HEK293 (cell line): ENCODE results near the gene TBX6.

Experiments used
- BCL11A ChIP-seq: fragments of 450-650 bp; formaldehyde crosslinking; IDR thresholded peaks from 2 replicates; pipeline ENCODE4 v1.5.1; 2016; ENCODE audit warnings: low read depth, missing biosample characterization, missing genetic modification characterization
- FEZF1 ChIP-seq: fragments of 450-650 bp; formaldehyde crosslinking; IDR thresholded peaks from 2 replicates; pipeline ENCODE4 v1.5.1; 2016; ENCODE audit warnings: missing biosample characterization, missing genetic modification characterization
- GLIS2 ChIP-seq: fragments of 450-650 bp; formaldehyde crosslinking; IDR thresholded peaks from 2 replicates; pipeline ENCODE4 v1.5.1; 2016; ENCODE audit warnings: missing biosample characterization, missing genetic modification characterization
- HOXC10 ChIP-seq: sonication (generic); formaldehyde crosslinking; IDR thresholded peaks from 2 replicates; pipeline ENCODE4 v1.8.1; 2023; ENCODE audit warnings: mild to moderate bottlenecking, missing genetic modification reagents
- KLF16 ChIP-seq: fragments of 450-650 bp; formaldehyde crosslinking; IDR thresholded peaks from 2 replicates; pipeline ENCODE4 v1.5.1; 2017; ENCODE audit warnings: missing biosample characterization, missing genetic modification characterization
- KLF9 ChIP-seq: fragments of 450-650 bp; formaldehyde crosslinking; IDR thresholded peaks from 2 replicates; pipeline ENCODE4 v1.5.1; 2016; ENCODE audit warnings: missing biosample characterization, missing genetic modification characterization, low read depth
- OVOL3 ChIP-seq: fragments of 450-650 bp; formaldehyde crosslinking; IDR thresholded peaks from 2 replicates; pipeline ENCODE4 v1.5.1; 2016; ENCODE audit warnings: missing biosample characterization, missing genetic modification characterization
- PRDM1 ChIP-seq: fragments of 450-650 bp; formaldehyde crosslinking; IDR thresholded peaks from 2 replicates; pipeline ENCODE4; 2016; ENCODE audit warnings: missing biosample characterization, missing genetic modification characterization
- SP7 ChIP-seq: fragments of 450-650 bp; formaldehyde crosslinking; IDR thresholded peaks from 2 replicates; pipeline ENCODE4 v1.5.1; 2016; ENCODE audit warnings: missing biosample characterization, missing genetic modification characterization
- YY2 ChIP-seq: fragments of 450-650 bp; formaldehyde crosslinking; IDR thresholded peaks from 2 replicates; pipeline ENCODE4 v1.5.1; 2016; ENCODE audit warnings: missing biosample characterization, missing genetic modification characterization
- ZBTB1 ChIP-seq: fragments of 450-650 bp; formaldehyde crosslinking; IDR thresholded peaks from 2 replicates; pipeline ENCODE4 v1.5.1; 2016; ENCODE audit warnings: missing biosample characterization, missing genetic modification characterization
- ZBTB17 ChIP-seq: fragments of 450-650 bp; formaldehyde crosslinking; IDR thresholded peaks from 2 replicates; pipeline ENCODE4 v1.5.1; 2016; ENCODE audit warnings: missing biosample characterization, missing genetic modification characterization
- ZBTB8A ChIP-seq: fragments of 450-650 bp; formaldehyde crosslinking; IDR thresholded peaks from 2 replicates; pipeline ENCODE4 v1.5.1; 2016; ENCODE audit warnings: missing biosample characterization, missing genetic modification characterization
- ZFHX2 ChIP-seq: fragments of 450-650 bp; formaldehyde crosslinking; conservative IDR thresholded peaks from 2 replicates; pipeline ENCODE4 v1.5.1; 2016; ENCODE audit warnings: missing biosample characterization, missing genetic modification characterization
- ZFP37 ChIP-seq: fragments of 450-650 bp; formaldehyde crosslinking; IDR thresholded peaks from 2 replicates; pipeline ENCODE4 v1.5.1; 2016; ENCODE audit warnings: missing biosample characterization, missing genetic modification characterization
- ZNF112 ChIP-seq: fragments of 450-650 bp; formaldehyde crosslinking; IDR thresholded peaks from 2 replicates; pipeline ENCODE4 v1.5.0; 2017; ENCODE audit warnings: missing biosample characterization, missing genetic modification characterization
- ZNF114 ChIP-seq: fragments of 450-650 bp; formaldehyde crosslinking; IDR thresholded peaks from 2 replicates; pipeline ENCODE4 v1.5.0; 2017; ENCODE audit warnings: missing biosample characterization, missing genetic modification characterization
- ZNF121 ChIP-seq: fragments of 450-650 bp; formaldehyde crosslinking; IDR thresholded peaks from 2 replicates; pipeline ENCODE4 v1.5.1; 2016; ENCODE audit warnings: missing biosample characterization, missing genetic modification characterization
- ZNF2 ChIP-seq: fragments of 450-650 bp; formaldehyde crosslinking; IDR thresholded peaks from 2 replicates; pipeline ENCODE4 v1.5.1; 2016; ENCODE audit warnings: missing biosample characterization, missing genetic modification characterization
- ZNF324 ChIP-seq: fragments of 450-650 bp; formaldehyde crosslinking; IDR thresholded peaks from 2 replicates; pipeline ENCODE4 v1.5.1; 2016; ENCODE audit warnings: missing biosample characterization, missing genetic modification characterization
- ZNF341 ChIP-seq: fragments of 450-650 bp; formaldehyde crosslinking; IDR thresholded peaks from 2 replicates; pipeline ENCODE4; 2016; ENCODE audit warnings: low read depth, missing biosample characterization, missing genetic modification characterization
- ZNF394 ChIP-seq: fragments of 450-650 bp; formaldehyde crosslinking; IDR thresholded peaks from 2 replicates; pipeline ENCODE4 v1.5.1; 2016; ENCODE audit warnings: missing biosample characterization, missing genetic modification characterization, mild to moderate bottlenecking, moderate library complexity, borderline replicate concordance
- ZNF561 ChIP-seq: fragments of 450-650 bp; IDR thresholded peaks from 2 replicates; pipeline ENCODE4 v1.5.1; 2018; ENCODE audit warnings: missing biosample characterization, missing genetic modification characterization, borderline replicate concordance
- ZNF610 ChIP-seq: fragments of 450-650 bp; formaldehyde crosslinking; IDR thresholded peaks from 2 replicates; pipeline ENCODE4 v1.5.1; 2016; ENCODE audit warnings: missing biosample characterization, missing genetic modification characterization, borderline replicate concordance
- ZNF623 ChIP-seq: fragments of 450-650 bp; formaldehyde crosslinking; IDR thresholded peaks from 2 replicates; pipeline ENCODE4 v1.5.1; 2016; ENCODE audit warnings: missing biosample characterization, missing genetic modification characterization
- ZNF76 ChIP-seq: fragments of 450-650 bp; formaldehyde crosslinking; IDR thresholded peaks from 2 replicates; pipeline ENCODE4; 2016; ENCODE audit warnings: low read depth, missing biosample characterization, missing genetic modification characterization, borderline replicate concordance
- ZNF791 ChIP-seq: fragments of 450-650 bp; formaldehyde crosslinking; IDR thresholded peaks from 2 replicates; pipeline ENCODE4 v1.5.1; 2016; ENCODE audit warnings: missing biosample characterization, missing genetic modification characterization
- ZNF792 ChIP-seq: fragments of 450-650 bp; formaldehyde crosslinking; IDR thresholded peaks from 2 replicates; pipeline ENCODE4 v1.5.1; 2016; ENCODE audit warnings: missing biosample characterization, missing genetic modification characterization
- ZNF843 ChIP-seq: fragments of 450-650 bp; formaldehyde crosslinking; IDR thresholded peaks from 2 replicates; pipeline ENCODE4 v1.5.1; 2016; ENCODE audit warnings: missing biosample characterization, missing genetic modification characterization
- ZSCAN23 ChIP-seq: fragments of 450-650 bp; formaldehyde crosslinking; IDR thresholded peaks from 2 replicates; pipeline ENCODE4 v1.5.1; 2016; ENCODE audit warnings: missing biosample characterization, missing genetic modification characterization
- TF ChIP-seq, protein P1 (sequence below): fragments of 450-650 bp; formaldehyde crosslinking; IDR thresholded peaks from 2 replicates; pipeline ENCODE4 v1.5.1; 2016; ENCODE audit warnings: missing biosample characterization, missing genetic modification characterization
- TF ChIP-seq, protein P2 (sequence below): fragments of 450-650 bp; formaldehyde crosslinking; IDR thresholded peaks from 2 replicates; pipeline ENCODE4 v1.5.1; 2017; ENCODE audit warnings: missing biosample characterization, mild to moderate bottlenecking, missing genetic modification characterization, moderate library complexity
- TF ChIP-seq, protein P3 (sequence below): fragments of 450-650 bp; formaldehyde crosslinking; optimal IDR thresholded peaks from 2 replicates; pipeline ENCODE3; 2016; ENCODE audit warnings: missing biosample characterization, mild to moderate bottlenecking, missing genetic modification characterization
- TF ChIP-seq, protein P4 (sequence below): fragments of 450-650 bp; formaldehyde crosslinking; IDR thresholded peaks from 2 replicates; pipeline ENCODE4 v1.5.1; 2016; ENCODE audit warnings: missing biosample characterization, missing genetic modification characterization
- TF ChIP-seq, protein P5 (sequence below): fragments of 450-650 bp; formaldehyde crosslinking; IDR thresholded peaks from 2 replicates; pipeline ENCODE4 v1.5.1; 2017; ENCODE audit warnings: missing biosample characterization, missing genetic modification characterization

Gene TBX6

DNA sequence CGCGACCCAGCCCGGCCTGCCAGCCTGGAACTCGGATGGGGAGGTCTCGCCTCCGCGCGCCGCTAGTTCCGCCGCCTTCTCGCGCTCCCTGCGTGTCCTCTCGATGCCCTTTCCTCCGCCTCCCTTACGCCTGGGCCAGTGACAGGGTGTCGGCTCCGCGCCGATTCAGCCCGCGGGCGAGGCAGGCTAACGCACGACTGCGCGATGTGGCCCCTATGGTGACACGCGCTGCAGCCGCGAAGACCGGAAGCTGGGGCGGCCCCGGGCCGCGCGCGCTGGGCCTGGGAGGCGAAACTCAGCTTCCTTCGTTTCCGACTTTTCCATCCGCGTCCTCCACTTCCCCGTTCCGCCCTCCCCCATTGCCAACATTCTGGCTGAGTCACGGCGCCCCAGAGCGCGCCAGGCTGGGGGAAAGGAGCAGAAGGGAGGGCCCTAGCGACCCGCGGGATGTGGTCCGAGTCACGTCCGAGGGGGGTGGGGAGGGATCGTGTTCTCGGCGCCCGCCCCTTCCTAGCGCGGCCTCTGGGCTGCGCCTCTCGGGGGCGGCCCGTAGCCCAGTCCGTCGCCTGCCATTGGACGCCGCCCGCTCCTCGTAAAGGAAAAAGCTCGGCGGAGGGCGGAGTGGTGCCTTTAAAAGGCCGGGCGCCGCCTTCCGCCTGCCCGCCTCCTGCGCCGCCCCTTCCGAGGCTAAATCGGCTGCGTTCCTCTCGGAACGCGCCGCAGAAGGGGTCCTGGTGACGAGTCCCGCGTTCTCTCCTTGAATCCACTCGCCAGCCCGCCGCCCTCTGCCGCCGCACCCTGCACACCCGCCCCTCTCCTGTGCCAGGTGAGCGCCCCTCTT, 26.4 kb downstream of the TBX6 start, which contains the start of gene ALDOA (continued):
- TF ChIP-seq GLIS2 (tag by site-specific recombination) (peak; percentile 99), ZFP37 (tag by site-specific recombination) (no peak), BCL11A (tag by site-specific recombination) (peak; percentile 95; the same call in 1 of the 2 replicates), ZNF843 (tag by site-specific recombination) (peak; percentile 87), ZNF394 (tag by site-specific recombination) (peak; percentile 66; the same call in 1 of the 2 replicates), ZNF76 (tag by site-specific recombination) (peak; percentile 76; the same call in 1 of the 2 replicates), FEZF1 (tag by site-specific recombination) (peak; percentile 59), ZNF121 (tag by site-specific recombination) (no peak), ZNF341 (tag by site-specific recombination) (peak; percentile 94), HOXC10 (CRISPR knock-in tag) (peak; percentile 96), ZNF114 (tag by site-specific recombination) (no peak), YY2 (tag by site-specific recombination) (no peak; the same call in 1 of the 2 replicates), ZBTB17 (tag by site-specific recombination) (peak; percentile 99), ZNF324 (tag by site-specific recombination) (peak; percentile 95), ZBTB1 (peak; percentile 53; the same call in 1 of the 2 replicates), ZNF2 (peak; percentile 91), ZBTB8A (peak; percentile 100), SP7 (tag by site-specific recombination) (peak; percentile 95), KLF9 (tag by site-specific recombination) (peak; percentile 91), OVOL3 (tag by site-specific recombination) (peak; percentile 90), KLF16 (tag by site-specific recombination) (peak; percentile 88), ZNF112 (tag by site-specific recombination) (no peak), ZNF561 (tag by site-specific recombination) (peak; percentile 89), ZFHX2 (peak; percentile 63), ZNF623 (tag by site-specific recombination) (0 out of 2 replicates have a peak, but pooled peaks have one; percentile 4), ZNF791 (tag by site-specific recombination) (no peak), ZNF792 (tag by site-specific recombination) (peak; percentile 89; the same call in 1 of the 2 replicates), ZSCAN23 (tag by site-specific recombination) (peak; percentile 71), ZNF610 (tag by site-specific recombination) (peak; percentile 89), PRDM1 (tag by site-specific recombination) (peak; percentile 97)
- TF ChIP-seq, protein P1, sequence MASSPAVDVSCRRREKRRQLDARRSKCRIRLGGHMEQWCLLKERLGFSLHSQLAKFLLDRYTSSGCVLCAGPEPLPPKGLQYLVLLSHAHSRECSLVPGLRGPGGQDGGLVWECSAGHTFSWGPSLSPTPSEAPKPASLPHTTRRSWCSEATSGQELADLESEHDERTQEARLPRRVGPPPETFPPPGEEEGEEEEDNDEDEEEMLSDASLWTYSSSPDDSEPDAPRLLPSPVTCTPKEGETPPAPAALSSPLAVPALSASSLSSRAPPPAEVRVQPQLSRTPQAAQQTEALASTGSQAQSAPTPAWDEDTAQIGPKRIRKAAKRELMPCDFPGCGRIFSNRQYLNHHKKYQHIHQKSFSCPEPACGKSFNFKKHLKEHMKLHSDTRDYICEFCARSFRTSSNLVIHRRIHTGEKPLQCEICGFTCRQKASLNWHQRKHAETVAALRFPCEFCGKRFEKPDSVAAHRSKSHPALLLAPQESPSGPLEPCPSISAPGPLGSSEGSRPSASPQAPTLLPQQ (tag by site-specific recombination) = peak; percentile 66
- TF ChIP-seq, protein P2, sequence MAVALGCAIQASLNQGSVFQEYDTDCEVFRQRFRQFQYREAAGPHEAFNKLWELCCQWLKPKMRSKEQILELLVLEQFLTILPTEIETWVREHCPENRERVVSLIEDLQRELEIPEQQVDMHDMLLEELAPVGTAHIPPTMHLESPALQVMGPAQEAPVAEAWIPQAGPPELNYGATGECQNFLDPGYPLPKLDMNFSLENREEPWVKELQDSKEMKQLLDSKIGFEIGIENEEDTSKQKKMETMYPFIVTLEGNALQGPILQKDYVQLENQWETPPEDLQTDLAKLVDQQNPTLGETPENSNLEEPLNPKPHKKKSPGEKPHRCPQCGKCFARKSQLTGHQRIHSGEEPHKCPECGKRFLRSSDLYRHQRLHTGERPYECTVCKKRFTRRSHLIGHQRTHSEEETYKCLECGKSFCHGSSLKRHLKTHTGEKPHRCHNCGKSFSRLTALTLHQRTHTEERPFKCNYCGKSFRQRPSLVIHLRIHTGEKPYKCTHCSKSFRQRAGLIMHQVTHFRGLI = peak; percentile 53; the same call in 1 of the 2 replicates
- TF ChIP-seq, protein P3, sequence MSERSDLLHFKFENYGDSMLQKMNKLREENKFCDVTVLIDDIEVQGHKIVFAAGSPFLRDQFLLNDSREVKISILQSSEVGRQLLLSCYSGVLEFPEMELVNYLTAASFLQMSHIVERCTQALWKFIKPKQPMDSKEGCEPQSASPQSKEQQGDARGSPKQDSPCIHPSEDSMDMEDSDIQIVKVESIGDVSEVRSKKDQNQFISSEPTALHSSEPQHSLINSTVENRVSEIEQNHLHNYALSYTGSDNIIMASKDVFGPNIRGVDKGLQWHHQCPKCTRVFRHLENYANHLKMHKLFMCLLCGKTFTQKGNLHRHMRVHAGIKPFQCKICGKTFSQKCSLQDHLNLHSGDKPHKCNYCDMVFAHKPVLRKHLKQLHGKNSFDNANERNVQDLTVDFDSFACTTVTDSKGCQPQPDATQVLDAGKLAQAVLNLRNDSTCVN (tag by site-specific recombination) = peak; percentile 100
- TF ChIP-seq, protein P4, sequence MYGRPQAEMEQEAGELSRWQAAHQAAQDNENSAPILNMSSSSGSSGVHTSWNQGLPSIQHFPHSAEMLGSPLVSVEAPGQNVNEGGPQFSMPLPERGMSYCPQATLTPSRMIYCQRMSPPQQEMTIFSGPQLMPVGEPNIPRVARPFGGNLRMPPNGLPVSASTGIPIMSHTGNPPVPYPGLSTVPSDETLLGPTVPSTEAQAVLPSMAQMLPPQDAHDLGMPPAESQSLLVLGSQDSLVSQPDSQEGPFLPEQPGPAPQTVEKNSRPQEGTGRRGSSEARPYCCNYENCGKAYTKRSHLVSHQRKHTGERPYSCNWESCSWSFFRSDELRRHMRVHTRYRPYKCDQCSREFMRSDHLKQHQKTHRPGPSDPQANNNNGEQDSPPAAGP = peak; percentile 98
- TF ChIP-seq, protein P5, sequence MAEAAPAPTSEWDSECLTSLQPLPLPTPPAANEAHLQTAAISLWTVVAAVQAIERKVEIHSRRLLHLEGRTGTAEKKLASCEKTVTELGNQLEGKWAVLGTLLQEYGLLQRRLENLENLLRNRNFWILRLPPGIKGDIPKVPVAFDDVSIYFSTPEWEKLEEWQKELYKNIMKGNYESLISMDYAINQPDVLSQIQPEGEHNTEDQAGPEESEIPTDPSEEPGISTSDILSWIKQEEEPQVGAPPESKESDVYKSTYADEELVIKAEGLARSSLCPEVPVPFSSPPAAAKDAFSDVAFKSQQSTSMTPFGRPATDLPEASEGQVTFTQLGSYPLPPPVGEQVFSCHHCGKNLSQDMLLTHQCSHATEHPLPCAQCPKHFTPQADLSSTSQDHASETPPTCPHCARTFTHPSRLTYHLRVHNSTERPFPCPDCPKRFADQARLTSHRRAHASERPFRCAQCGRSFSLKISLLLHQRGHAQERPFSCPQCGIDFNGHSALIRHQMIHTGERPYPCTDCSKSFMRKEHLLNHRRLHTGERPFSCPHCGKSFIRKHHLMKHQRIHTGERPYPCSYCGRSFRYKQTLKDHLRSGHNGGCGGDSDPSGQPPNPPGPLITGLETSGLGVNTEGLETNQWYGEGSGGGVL (tag by site-specific recombination) = peak; percentile 98
